Measurements from ENCODE around the gene ZCWPW2.

GRCh38 chr3:28320981-28321380 lies 27.5 kb upstream of the ZCWPW2 start:
- no peak for TF ChIP-seq MTA1 (IDR thresholded peaks at IDR 0.05; ENCODE audit: borderline replicate concordance)
- no peak for TF ChIP-seq RFX5 (IDR thresholded peaks at IDR 0.05; ENCODE audit: low read depth, low read length)
- no peak for TF ChIP-seq KLF16 (IDR thresholded peaks at IDR 0.05)
- TF ChIP-seq HCFC1 (IDR thresholded peaks at IDR 0.05; ENCODE audit: low read depth, low read length) = no peak
- TF ChIP-seq SP1 (CRISPR knock-in tag; IDR thresholded peaks at IDR 0.05) = no peak
- no peak for TF ChIP-seq CTCF (IDR thresholded peaks at IDR 0.05 in 2 of 3, conservative IDR thresholded peaks at IDR 0.05 in 1 of 3; ENCODE audit: insufficient read depth in 2 of 3, low read depth in 1 of 3, low read length in 3 of 3)
- no peak for TF ChIP-seq ZNF561 (CRISPR knock-in tag; conservative IDR thresholded peaks at IDR 0.05)
- no peak for TF ChIP-seq SREBF1 (IDR thresholded peaks at IDR 0.05; ENCODE audit: borderline replicate concordance, low read depth, low read length)
- TF ChIP-seq, protein P1, sequence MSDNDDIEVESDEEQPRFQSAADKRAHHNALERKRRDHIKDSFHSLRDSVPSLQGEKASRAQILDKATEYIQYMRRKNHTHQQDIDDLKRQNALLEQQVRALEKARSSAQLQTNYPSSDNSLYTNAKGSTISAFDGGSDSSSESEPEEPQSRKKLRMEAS (CRISPR knock-in tag; IDR thresholded peaks at IDR 0.05) = no peak
- no peak for TF ChIP-seq MXI1 (IDR thresholded peaks at IDR 0.05; ENCODE audit: low read depth, low read length)
